Measurements from ENCODE around the gene FOXF2.

DNA sequence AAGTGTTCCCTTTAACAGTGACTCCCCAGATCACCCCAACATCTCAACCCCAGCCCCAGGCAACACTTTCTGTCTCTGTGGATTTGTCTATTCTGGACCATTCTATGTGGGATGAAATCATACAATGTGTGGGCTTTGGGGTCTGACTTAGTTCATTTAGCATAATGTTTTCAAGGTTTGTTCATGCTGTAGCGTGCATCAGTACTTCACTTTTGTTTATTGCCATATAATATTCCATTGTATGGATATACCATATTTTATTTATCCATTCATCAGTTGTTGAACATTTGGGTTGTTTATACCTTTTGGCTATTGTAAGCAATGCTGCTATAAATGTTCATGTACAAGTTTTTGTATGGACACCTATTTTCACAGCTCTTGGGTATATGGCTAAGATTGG is 31.0 kb downstream of the FOXF2 start:
- TF ChIP-seq, protein P1, sequence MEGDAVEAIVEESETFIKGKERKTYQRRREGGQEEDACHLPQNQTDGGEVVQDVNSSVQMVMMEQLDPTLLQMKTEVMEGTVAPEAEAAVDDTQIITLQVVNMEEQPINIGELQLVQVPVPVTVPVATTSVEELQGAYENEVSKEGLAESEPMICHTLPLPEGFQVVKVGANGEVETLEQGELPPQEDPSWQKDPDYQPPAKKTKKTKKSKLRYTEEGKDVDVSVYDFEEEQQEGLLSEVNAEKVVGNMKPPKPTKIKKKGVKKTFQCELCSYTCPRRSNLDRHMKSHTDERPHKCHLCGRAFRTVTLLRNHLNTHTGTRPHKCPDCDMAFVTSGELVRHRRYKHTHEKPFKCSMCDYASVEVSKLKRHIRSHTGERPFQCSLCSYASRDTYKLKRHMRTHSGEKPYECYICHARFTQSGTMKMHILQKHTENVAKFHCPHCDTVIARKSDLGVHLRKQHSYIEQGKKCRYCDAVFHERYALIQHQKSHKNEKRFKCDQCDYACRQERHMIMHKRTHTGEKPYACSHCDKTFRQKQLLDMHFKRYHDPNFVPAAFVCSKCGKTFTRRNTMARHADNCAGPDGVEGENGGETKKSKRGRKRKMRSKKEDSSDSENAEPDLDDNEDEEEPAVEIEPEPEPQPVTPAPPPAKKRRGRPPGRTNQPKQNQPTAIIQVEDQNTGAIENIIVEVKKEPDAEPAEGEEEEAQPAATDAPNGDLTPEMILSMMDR (IDR thresholded peaks at IDR 0.05; ENCODE audit: insufficient read depth, low read depth, low read length) = no peak
- no peak for TF ChIP-seq EZH2 (IDR thresholded peaks at IDR 0.05; ENCODE audit: insufficient read depth, low read length)
